Daoy (cell line): ENCODE measurements around the gene TBX19. TPM values are rescaled to one million over a fixed set of nuclear protein-coding genes. Genes with fewer than 3 reads are reported as not detected.
"Not testable (repeated sequence)": the region's sequence is repeated elsewhere in the genome, so short reads cannot be mapped to it uniquely, and the experiment has no call there.

Experiments
- DNase-seq: peaks from one replicate; pipeline ENCODE4 v3.0.0-alpha.2; 2015; ENCODE audit warnings: low read depth
- total RNA-seq: library from RNA; depleted of rRNA; stranded (reverse); fragments of >200 nt; shearing (Covaris generic); gene quantifications from 2 replicates; pipeline ENCODE4 v1.2.3, GENCODE V29; 2014; rRNA removed

The TBX19 gene
- total RNA-seq, 1 experiment from 2014 or later = 0.57 TPM

GRCh38 chr1:168354335-168355269 lies 73.9 kb downstream of the TBX19 start:
- DNase-seq = not testable (repeated sequence)

- DNase-seq = peak; percentile 40
These were observed 79.7 kb downstream of the TBX19 start for GRCh38 chr1:168360151-168361021.

GRCh38 chr1:168361252-168361651 lies 80.6 kb downstream of the TBX19 start:
- DNase-seq = no peak

- no peak for DNase-seq
These were observed 82.3 kb downstream of the TBX19 start for GRCh38 chr1:168362991-168363390.

Other genes with a start within 250 kb of the TBX19 start
- gene GPR161, start 143.9 kb upstream of the TBX19 start, total RNA-seq = 8.8 and 8.9 TPM in 2 replicates
- gene TIPRL, start 101.9 kb upstream of the TBX19 start, total RNA-seq = 65.4 and 66.2 TPM in 2 replicates
- gene SFT2D2, start 54.9 kb upstream of the TBX19 start, total RNA-seq = 13.7 and 14.2 TPM in 2 replicates